CD4-positive, CD25-positive, alpha-beta regulatory T cell (primary cell): ENCODE data around the gene ESR2. TPM values are rescaled to one million over a fixed set of nuclear protein-coding genes. Genes with fewer than 3 reads are reported as not detected.

ENCODE experiments used
- ATAC-seq, 2 donors: fragments of 150-1000 bp; cut with Tn5 transposase; one replicate each; pipeline ENCODE4 v1.10.0; 2021; ENCODE audit warnings: low read depth in 2 of 2, moderate number of reproducible peaks in 2 of 2, moderate library complexity in 1 of 2
- DNase-seq, 3 donors: peaks; one replicate each; pipeline versions ENCODE4 v3.0.0 to v3.0.0-alpha.2; 2012 to 2022; ENCODE audit warnings: mixed read lengths in 1 of 3
- H3K27ac ChIP-seq: one replicate; pipeline ENCODE4 v1.7.0; 2013; ENCODE audit warnings: mild to moderate bottlenecking, low read length; ENCODE audit not compliant: insufficient read depth, poor library complexity, severe bottlenecking
- H3K27me3 ChIP-seq: one replicate; pipeline ENCODE4 v1.7.0; 2013; ENCODE audit warnings: low read length; ENCODE audit not compliant: control insufficient read depth, insufficient read depth
- H3K36me3 ChIP-seq: one replicate; pipeline ENCODE4 v1.7.0; 2013; ENCODE audit warnings: mild to moderate bottlenecking, low read length, moderate library complexity; ENCODE audit not compliant: control insufficient read depth, insufficient read depth
- H3K4me1 ChIP-seq: 2 replicates; pipeline ENCODE4 v1.7.0; 2013; ENCODE audit warnings: mild to moderate bottlenecking, low read length; ENCODE audit not compliant: insufficient read depth, control insufficient read depth, poor library complexity, severe bottlenecking
- H3K4me3 ChIP-seq: one replicate; pipeline ENCODE4 v1.7.0; 2013; ENCODE audit warnings: low read depth, mild to moderate bottlenecking, low read length, moderate library complexity
- H3K9me3 ChIP-seq, 2 experiments: 1 replicate in 1 of 2; 2 replicates in 1 of 2; pipeline ENCODE4 v1.7.0; 2013; ENCODE audit warnings: low read length in 2 of 2, mild to moderate bottlenecking in 1 of 2, moderate library complexity in 1 of 2; ENCODE audit not compliant: control insufficient read depth in 2 of 2
- H3K27ac Mint-ChIP-seq, 3 donors: one replicate each; pipeline ENCODE4 v1.8.0; 2020 to 2022; ENCODE audit warnings: mild to moderate bottlenecking in 3 of 3, mixed read lengths in 3 of 3, moderate library complexity in 2 of 3
- H3K27me3 Mint-ChIP-seq: one replicate; pipeline ENCODE4 v1.8.0; 2022; ENCODE audit warnings: mild to moderate bottlenecking, mixed read lengths
- H3K36me3 Mint-ChIP-seq: one replicate; pipeline ENCODE4 v1.8.0; 2020; ENCODE audit warnings: mixed read lengths
- H3K4me1 Mint-ChIP-seq, 4 donors: one replicate each; pipeline ENCODE4 v1.8.0; 2020 to 2022; ENCODE audit warnings: mixed read lengths in 4 of 4, mild to moderate bottlenecking in 1 of 4
- H3K4me3 Mint-ChIP-seq, 4 donors: one replicate each; pipeline ENCODE4 v1.8.0; 2020 to 2022; ENCODE audit warnings: mild to moderate bottlenecking in 4 of 4, mixed read lengths in 4 of 4, moderate library complexity in 3 of 4
- H3K9me3 Mint-ChIP-seq, 7 donors: one replicate each; pipeline ENCODE4 v1.8.0; 2020 to 2022; ENCODE audit warnings: mixed read lengths in 7 of 7, mild to moderate bottlenecking in 3 of 7, moderate library complexity in 2 of 7
- polyA plus RNA-seq, 4 donors: library from polyadenylated mRNA; unstranded; fragments of 300-500 nt; fragmentation: Illumina TruSeq; gene quantifications; one replicate each; pipeline ENCODE4 v1.2.3, GENCODE V29; 2021
- total RNA-seq: library from RNA; stranded (reverse); gene quantifications from one replicate; pipeline ENCODE4 v1.2.3, GENCODE V29; 2022

Gene ESR2
- total and polyA plus RNA-seq, 5 donors from 2014 or later, result 0.14 to 0.40 (median 0.18) TPM; not detected in 1

DNA sequence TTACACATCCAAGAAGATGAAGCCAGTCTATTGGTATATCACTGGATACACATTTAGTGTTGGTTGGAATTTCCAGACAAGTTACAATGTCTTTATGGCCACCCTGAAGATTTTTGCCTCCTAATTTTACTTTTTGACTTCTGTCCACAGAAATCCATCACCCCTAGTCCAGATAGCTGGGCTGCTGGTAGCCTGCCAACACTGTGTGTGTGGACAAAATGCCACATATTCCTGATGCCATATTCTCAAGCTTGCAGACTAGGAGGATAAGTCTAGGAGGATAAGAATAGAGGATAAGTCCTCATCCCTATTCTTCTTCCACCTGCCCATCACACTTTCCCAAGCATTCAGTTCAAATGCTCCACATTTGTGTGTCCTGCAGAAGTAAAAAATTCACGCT lies 4.6 kb downstream of the ESR2 start:
- H3K36me3 ChIP-seq, result no peaks in the 10 kb centered on the region
- Mint-ChIP-seq H3K4me3 (no peak overlapping the region), H3K27me3 (peaks cover 18% of the 10 kb centered on the region), H3K9me3 (no peaks in the 10 kb centered on the region), H3K36me3 (no peaks in the 10 kb centered on the region), H3K4me1 (peaks cover 0 to 12% (median 6%) of the 10 kb centered on the region in 4 donors), H3K27ac (no peak overlapping the region)
- DNase-seq (no peak), ATAC-seq (no peak)
- H3K27ac ChIP-seq, result no peak overlapping the region
- H3K4me3 ChIP-seq, result no peak overlapping the region
- no peaks in the 10 kb centered on the region for H3K9me3 ChIP-seq
- peaks cover 9% of the 10 kb centered on the region for H3K4me1 ChIP-seq
- peaks cover 5% of the 10 kb centered on the region for H3K27me3 ChIP-seq

DNA sequence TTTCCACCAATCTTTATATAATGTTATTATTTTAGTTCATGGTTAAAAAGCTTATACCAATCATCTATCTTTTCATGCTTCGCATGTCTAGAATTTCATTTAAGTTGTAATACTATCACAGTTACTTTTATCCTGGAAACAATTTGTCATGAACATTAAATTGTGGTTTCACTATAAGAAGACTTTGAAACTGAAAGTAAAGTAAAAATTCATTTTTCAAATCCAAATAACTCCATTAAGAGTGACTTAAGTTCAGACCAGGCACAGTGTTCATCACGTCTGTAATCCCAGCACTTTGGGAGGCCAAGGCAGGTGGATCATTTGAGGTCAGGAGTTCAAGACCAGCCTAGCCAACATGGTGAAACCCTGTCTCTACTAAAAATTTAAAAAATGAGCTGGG lies 12.4 kb downstream of the ESR2 start:
- no peak overlapping the region for H3K27ac ChIP-seq
- DNase-seq, result peak in 1 of 3 donors; percentile 25
- H3K9me3 ChIP-seq, result no peaks in the 10 kb centered on the region
- no peaks in the 10 kb centered on the region for H3K4me1 ChIP-seq
- ATAC-seq, result no peak
- no peaks in the 10 kb centered on the region for H3K36me3 ChIP-seq
- Mint-ChIP-seq H3K9me3 (no peaks in the 10 kb centered on the region), H3K36me3 (no peaks in the 10 kb centered on the region), H3K27me3 (peaks cover 9% of the 10 kb centered on the region), H3K4me3 (no peak overlapping the region), H3K27ac (no peak overlapping the region), H3K4me1 (peaks cover 3 to 10% (median 6%) of the 10 kb centered on the region in 4 donors)
- no peaks in the 10 kb centered on the region for H3K27me3 ChIP-seq
- no peak overlapping the region for H3K4me3 ChIP-seq

DNA sequence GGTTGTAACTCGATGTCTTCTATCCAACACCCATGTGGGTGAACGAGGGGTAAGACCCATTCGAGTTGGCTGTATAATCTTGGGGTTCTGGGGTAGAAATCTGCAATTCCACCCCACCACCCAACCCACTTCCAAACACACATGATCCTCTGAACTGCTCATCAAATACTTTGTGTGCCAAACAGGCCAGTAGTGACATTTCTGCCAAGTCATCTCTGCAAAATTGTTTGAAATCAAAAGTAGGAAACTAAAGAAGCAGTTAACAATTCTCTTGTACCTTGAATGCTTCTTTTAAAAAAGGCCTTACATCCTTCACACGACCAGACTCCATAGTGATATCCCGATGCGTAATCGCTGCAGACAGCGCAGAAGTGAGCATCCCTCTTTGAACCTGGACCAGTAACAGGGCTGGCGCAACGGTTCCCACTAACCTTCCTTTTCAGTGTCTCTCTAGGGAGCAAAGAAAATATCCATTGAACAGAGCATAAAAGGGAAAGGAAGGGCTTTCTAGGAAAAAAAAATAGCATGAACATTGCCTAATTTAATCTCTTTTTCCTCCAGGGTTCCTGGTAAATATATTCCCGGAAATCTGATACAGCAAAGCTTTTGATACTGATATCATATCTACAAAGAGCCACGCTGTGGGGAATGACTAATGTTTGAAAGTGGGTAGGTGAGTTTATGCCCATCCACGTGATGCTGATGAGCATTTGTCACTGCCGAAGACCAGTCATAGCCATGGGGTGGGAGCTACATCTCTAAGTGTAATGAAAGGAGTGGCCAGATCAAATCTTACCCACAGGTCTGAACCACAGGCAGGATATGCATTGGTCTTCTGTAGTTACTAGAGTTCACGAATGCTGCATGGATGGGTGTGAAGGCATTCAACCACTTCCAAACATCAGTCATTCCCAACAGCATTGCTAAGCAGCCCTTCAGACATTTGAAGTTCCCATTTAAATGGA lies 14.2 kb downstream of the ESR2 start:
- DNase-seq (peak in 1 of 3 donors; percentile 51), ATAC-seq (peak in 1 of 2 donors; percentile 44)
- no peaks in the 10 kb centered on the region for H3K9me3 Mint-ChIP-seq
- Histone ChIP-seq H3K4me1 (no peaks in the 10 kb centered on the region), H3K36me3 (no peaks in the 10 kb centered on the region), H3K27me3 (no peaks in the 10 kb centered on the region), H3K4me3 (no peak overlapping the region), H3K27ac (no peak overlapping the region), H3K9me3 (no peaks in the 10 kb centered on the region)
- H3K4me3 Mint-ChIP-seq, result no peak overlapping the region
- no peaks in the 10 kb centered on the region for H3K36me3 Mint-ChIP-seq
- peaks cover 0 to 10% (median 6%) of the 10 kb centered on the region in 4 donors for H3K4me1 Mint-ChIP-seq
- H3K27me3 Mint-ChIP-seq, result peaks cover 9% of the 10 kb centered on the region
- H3K27ac Mint-ChIP-seq, result peak overlapping the region in 1 of 3 donors; percentile 93

GRCh38 chr14:64278458-64278857 lies 15.7 kb downstream of the ESR2 start:
- no peaks in the 10 kb centered on the region for H3K9me3 Mint-ChIP-seq
- H3K27me3 Mint-ChIP-seq, result peaks cover 14% of the 10 kb centered on the region
- peaks cover 0 to 10% (median 6%) of the 10 kb centered on the region in 4 donors for H3K4me1 Mint-ChIP-seq
- Histone ChIP-seq H3K27ac (no peak overlapping the region), H3K9me3 (no peaks in the 10 kb centered on the region), H3K36me3 (no peaks in the 10 kb centered on the region), H3K4me3 (no peak overlapping the region), H3K27me3 (no peaks in the 10 kb centered on the region), H3K4me1 (no peaks in the 10 kb centered on the region)
- no peak for ATAC-seq
- H3K4me3 Mint-ChIP-seq, result no peak overlapping the region
- no peak overlapping the region for H3K27ac Mint-ChIP-seq
- DNase-seq, result no peak
- no peaks in the 10 kb centered on the region for H3K36me3 Mint-ChIP-seq

DNA sequence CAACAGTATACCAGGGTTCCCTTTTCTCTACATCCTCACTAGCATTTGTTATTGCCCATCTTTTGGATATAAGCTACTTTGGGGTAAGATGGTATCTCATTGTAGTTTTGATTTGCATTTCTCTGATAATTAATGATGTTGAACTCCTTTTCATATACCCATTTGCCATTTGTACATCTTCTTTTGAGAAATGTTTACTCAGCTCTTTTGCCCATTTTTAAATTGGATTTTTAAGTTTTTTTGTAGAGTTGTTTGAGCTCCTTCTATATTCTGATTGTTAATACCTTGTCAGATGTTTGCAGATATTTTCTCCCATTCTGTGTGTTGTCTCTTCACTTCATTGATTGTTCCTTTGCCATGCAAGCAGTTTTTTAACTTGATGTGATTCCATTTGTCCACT lies 22.2 kb downstream of the ESR2 start:
- Histone ChIP-seq H3K27ac (no peak overlapping the region), H3K36me3 (no peaks in the 10 kb centered on the region), H3K4me3 (no peak overlapping the region), H3K4me1 (no peaks in the 10 kb centered on the region), H3K27me3 (no peaks in the 10 kb centered on the region), H3K9me3 (no peaks in the 10 kb centered on the region)
- Mint-ChIP-seq H3K36me3 (peaks cover 3% of the 10 kb centered on the region), H3K27ac (no peak overlapping the region), H3K27me3 (peaks cover 12% of the 10 kb centered on the region), H3K4me1 (peaks cover 2 to 14% (median 7%) of the 10 kb centered on the region in 4 donors), H3K4me3 (no peak overlapping the region), H3K9me3 (peaks cover 0 to 3% (median 0%) of the 10 kb centered on the region in 7 donors)
- DNase-seq (no peak), ATAC-seq (no peak)

DNA sequence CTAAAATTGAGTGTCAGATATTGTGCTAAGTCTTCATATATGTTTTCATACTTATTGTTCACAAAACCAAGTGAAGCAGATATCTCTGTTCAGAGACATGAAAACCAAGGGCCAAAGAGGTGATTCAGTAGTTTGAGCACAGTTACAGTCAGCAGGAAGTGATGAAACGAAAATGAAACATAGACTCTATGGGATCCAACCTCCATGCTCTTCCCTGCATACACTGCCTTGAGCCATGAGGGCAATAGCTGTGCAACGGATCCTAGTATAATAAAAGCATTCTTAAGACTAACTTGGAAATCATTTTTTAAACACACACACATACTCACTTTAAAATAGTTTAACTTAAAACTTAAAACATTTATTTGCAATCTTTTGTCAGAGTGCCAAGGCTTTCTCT lies 27.9 kb downstream of the ESR2 start:
- peak in 1 of 2 donors; percentile 77 for ATAC-seq

GRCh38 chr14:64265222-64265621 lies 28.9 kb downstream of the ESR2 start:
- ATAC-seq, result no peak
- H3K4me3 ChIP-seq, result no peak overlapping the region

More for the DNA sequence above, 27.9 kb downstream of the ESR2 start:
- Histone ChIP-seq H3K27me3 (no peaks in the 10 kb centered on the region), H3K36me3 (no peaks in the 10 kb centered on the region), H3K9me3 (no peaks in the 10 kb centered on the region), H3K4me3 (peak overlapping the region; percentile 49), H3K27ac (no peak overlapping the region), H3K4me1 (no peaks in the 10 kb centered on the region)
- Mint-ChIP-seq H3K27ac (peak overlapping the region in 1 of 3 donors; percentile 1), H3K27me3 (no peaks in the 10 kb centered on the region), H3K36me3 (no peaks in the 10 kb centered on the region), H3K9me3 (peaks cover 0 to 2% (median 0%) of the 10 kb centered on the region in 7 donors), H3K4me1 (peaks cover 6 to 24% (median 18%) of the 10 kb centered on the region in 4 donors), H3K4me3 (no peak overlapping the region)
- DNase-seq, result peak in 2 of 3 donors; percentile 2 to 59

More at GRCh38 chr14:64265222-64265621, 28.9 kb downstream of the ESR2 start:
- DNase-seq, result no peak
- H3K27ac ChIP-seq, result no peak overlapping the region
- Mint-ChIP-seq H3K27me3 (no peaks in the 10 kb centered on the region), H3K27ac (peak overlapping the region in 1 of 3 donors; percentile 6), H3K4me3 (no peak overlapping the region), H3K9me3 (peaks cover 0 to 2% (median 0%) of the 10 kb centered on the region in 7 donors), H3K36me3 (no peaks in the 10 kb centered on the region), H3K4me1 (peaks cover 6 to 24% (median 18%) of the 10 kb centered on the region in 4 donors)
- H3K9me3 ChIP-seq, result no peaks in the 10 kb centered on the region
- no peaks in the 10 kb centered on the region for H3K36me3 ChIP-seq
- no peaks in the 10 kb centered on the region for H3K4me1 ChIP-seq
- no peaks in the 10 kb centered on the region for H3K27me3 ChIP-seq
